GM12872 (cell line): ENCODE measurements around the gene RPS27L.

Source experiments
- TF ChIP-seq, protein P1 (sequence below): IDR thresholded peaks from 3 replicates; pipeline ENCODE4 v1.5.1; 2011; ENCODE audit warnings: low read depth, mild to moderate bottlenecking, low read length, moderate library complexity; ENCODE audit not compliant: insufficient read depth

Gene RPS27L

GRCh38 chr15:63169788-63170187 lies 12.5 kb upstream of the RPS27L start:
- TF ChIP-seq, protein P1, sequence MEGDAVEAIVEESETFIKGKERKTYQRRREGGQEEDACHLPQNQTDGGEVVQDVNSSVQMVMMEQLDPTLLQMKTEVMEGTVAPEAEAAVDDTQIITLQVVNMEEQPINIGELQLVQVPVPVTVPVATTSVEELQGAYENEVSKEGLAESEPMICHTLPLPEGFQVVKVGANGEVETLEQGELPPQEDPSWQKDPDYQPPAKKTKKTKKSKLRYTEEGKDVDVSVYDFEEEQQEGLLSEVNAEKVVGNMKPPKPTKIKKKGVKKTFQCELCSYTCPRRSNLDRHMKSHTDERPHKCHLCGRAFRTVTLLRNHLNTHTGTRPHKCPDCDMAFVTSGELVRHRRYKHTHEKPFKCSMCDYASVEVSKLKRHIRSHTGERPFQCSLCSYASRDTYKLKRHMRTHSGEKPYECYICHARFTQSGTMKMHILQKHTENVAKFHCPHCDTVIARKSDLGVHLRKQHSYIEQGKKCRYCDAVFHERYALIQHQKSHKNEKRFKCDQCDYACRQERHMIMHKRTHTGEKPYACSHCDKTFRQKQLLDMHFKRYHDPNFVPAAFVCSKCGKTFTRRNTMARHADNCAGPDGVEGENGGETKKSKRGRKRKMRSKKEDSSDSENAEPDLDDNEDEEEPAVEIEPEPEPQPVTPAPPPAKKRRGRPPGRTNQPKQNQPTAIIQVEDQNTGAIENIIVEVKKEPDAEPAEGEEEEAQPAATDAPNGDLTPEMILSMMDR = no peak

GRCh38 chr15:63166219-63166618 lies 8.9 kb upstream of the RPS27L start:
- TF ChIP-seq, protein P1 = 0 out of 3 replicates have a peak, but pooled peaks have one; percentile 8

- TF ChIP-seq, protein P1 = no peak
Observed at GRCh38 chr15:63165166-63165859, 8.0 kb upstream of the RPS27L start.

GRCh38 chr15:63163217-63163616 lies 5.9 kb upstream of the RPS27L start:
- TF ChIP-seq, protein P1 = no peak

DNA sequence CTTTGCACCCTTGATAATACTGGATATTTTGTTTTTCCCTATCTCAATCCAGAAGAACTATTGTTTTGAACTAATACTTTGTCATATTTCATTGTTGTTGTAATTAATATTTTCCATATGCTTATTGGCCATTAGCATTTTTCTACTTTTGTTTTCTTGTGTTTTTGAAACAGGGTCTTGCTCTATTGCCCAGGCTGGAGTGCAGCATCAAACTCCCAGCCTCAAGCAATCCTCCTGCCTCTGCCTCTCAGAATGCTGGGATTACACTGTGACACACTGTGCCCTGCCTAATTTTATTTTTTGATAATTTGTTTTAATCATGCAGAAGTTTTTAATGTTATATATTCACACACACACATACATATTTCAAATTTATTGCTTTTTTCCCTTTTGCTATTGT lies 3.4 kb upstream of the RPS27L start:
- TF ChIP-seq, protein P1 = no peak

GRCh38 chr15:63157891-63158431 lies 684 bp upstream of the RPS27L start:
- TF ChIP-seq, protein P1 = peak; percentile 18; the same call in 1 of the 3 replicates

GRCh38 chr15:63156755-63157117 lies 541 bp downstream of the RPS27L start:
- TF ChIP-seq, protein P1 = no peak
